MM.1S (cell line): ENCODE measurements around the gene MLNR.

ENCODE experiments used
- DNase-seq: peaks from one replicate; pipeline ENCODE4 v3.0.0-alpha.2; 2015
- H2AFZ ChIP-seq: fragments of 300-600 bp; sonication (generic); 2 replicates; pipeline ENCODE4 v1.6.0; 2016; ENCODE audit warnings: antibody characterized with exemption, low read length
- H3F3A ChIP-seq: fragments of 300-600 bp; sonication (generic); 2 replicates; pipeline ENCODE4 v1.6.1; 2016; ENCODE audit warnings: mild to moderate bottlenecking, antibody characterized with exemption, low read length, moderate library complexity, mixed read lengths; ENCODE audit not compliant: insufficient read depth
- H3K27ac ChIP-seq: fragments of 300-600 bp; sonication (generic); 2 replicates; pipeline ENCODE4 v1.5.1; 2016; ENCODE audit warnings: mild to moderate bottlenecking, low read length
- H3K27me3 ChIP-seq: fragments of 300-600 bp; sonication (generic); replicated peaks from 2 replicates; pipeline ENCODE4 v1.6.0; 2016; ENCODE audit warnings: low read length; ENCODE audit not compliant: insufficient read depth
- H3K36me3 ChIP-seq: fragments of 300-600 bp; sonication (generic); replicated peaks from 2 replicates; pipeline ENCODE4 v1.6.1; 2016; ENCODE audit warnings: mild to moderate bottlenecking, low read length, mixed read lengths; ENCODE audit not compliant: insufficient read depth
- H3K4me1 ChIP-seq: fragments of 300-600 bp; sonication (generic); 2 replicates; pipeline ENCODE4 v1.6.1; 2016; ENCODE audit warnings: low read length, mixed read lengths
- H3K4me2 ChIP-seq: fragments of 300-600 bp; sonication (generic); 2 replicates; pipeline ENCODE4 v1.6.0; 2016; ENCODE audit warnings: low read depth, low read length
- H3K4me3 ChIP-seq: fragments of 300-600 bp; sonication (generic); 2 replicates; pipeline ENCODE4 v1.5.1; 2016; ENCODE audit warnings: low read length, mixed read lengths
- H3K79me2 ChIP-seq: fragments of 300-600 bp; sonication (generic); 2 replicates; pipeline ENCODE4 v1.6.1; 2016; ENCODE audit warnings: mixed run types, low read length, mixed read lengths
- H3K9ac ChIP-seq: fragments of 300-600 bp; sonication (generic); 2 replicates; pipeline ENCODE4 v1.6.1; 2016; ENCODE audit warnings: low read length, mixed read lengths
- H3K9me2 ChIP-seq: fragments of 300-600 bp; sonication (generic); replicated peaks from 2 replicates; pipeline ENCODE4 v1.6.1; 2016; ENCODE audit warnings: mild to moderate bottlenecking, low read length, mixed read lengths; ENCODE audit not compliant: insufficient read depth
- H3K9me3 ChIP-seq: fragments of 300-600 bp; sonication (generic); replicated peaks from 2 replicates; pipeline ENCODE4 v1.6.1; 2016; ENCODE audit warnings: mild to moderate bottlenecking, low read length, mixed read lengths; ENCODE audit not compliant: insufficient read depth
- H4K20me1 ChIP-seq: fragments of 300-600 bp; sonication (generic); 2 replicates; pipeline ENCODE4 v1.6.1; 2016; ENCODE audit warnings: mild to moderate bottlenecking, low read length, moderate library complexity, mixed read lengths; ENCODE audit not compliant: insufficient read depth
- CTCF ChIP-seq: fragments of 300-600 bp; sonication (generic); IDR thresholded peaks from 2 replicates; pipeline ENCODE4 v1.5.1; 2016; ENCODE audit warnings: antibody characterized with exemption, low read length, mixed read lengths
- EZH2 ChIP-seq: fragments of 300-600 bp; sonication (generic); optimal IDR thresholded peaks from 2 replicates; pipeline ENCODE3; 2017; ENCODE audit warnings: low read depth, mild to moderate bottlenecking, antibody characterized with exemption, low read length, mixed read lengths
- EZH2phosphoT487 ChIP-seq: fragments of 300-600 bp; sonication (generic); IDR thresholded peaks from 2 replicates; pipeline ENCODE4 v1.6.1; 2018; ENCODE audit warnings: antibody characterized with exemption, low read length

Gene MLNR

GRCh38 chr13:49220036-49220855 is at the start of gene MLNR:
Gene MLNR (plus strand): TSS chr13:49220338. CDS start chr13:49220338, 0 bp downstream.
- Histone ChIP-seq H3K9ac (no peak within 1 kb of the TSS), H2AFZ (no peak within 1 kb of the TSS)
- DNase-seq = no peak

DNA sequence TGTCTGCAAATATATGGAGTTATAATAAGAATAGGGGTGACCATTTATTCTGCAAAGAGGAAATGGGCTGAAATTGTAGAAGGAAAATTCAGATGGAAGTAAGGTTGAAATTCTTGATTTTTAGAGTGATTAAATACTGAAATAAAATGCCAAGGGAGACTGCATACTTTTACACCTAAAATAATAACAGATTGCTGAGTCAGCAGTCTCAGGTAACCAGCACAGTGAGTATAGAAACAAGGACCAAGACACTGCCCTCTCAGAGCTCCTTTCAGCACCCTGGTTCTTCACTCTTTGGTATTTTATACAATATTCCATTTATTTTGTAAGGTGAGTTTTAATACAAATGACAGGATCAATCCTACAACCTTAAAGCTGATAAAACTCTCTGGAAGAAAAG is 48.8 kb upstream of the MLNR start:
- H3K79me2 ChIP-seq = no peaks in the 10 kb centered on the region
- no peak overlapping the region for H3K9ac ChIP-seq
- H3K27ac ChIP-seq = no peak overlapping the region
- no peak overlapping the region for H3K4me2 ChIP-seq
- H2AFZ ChIP-seq = no peak overlapping the region
- H3K4me3 ChIP-seq = no peak overlapping the region
- TF ChIP-seq CTCF = no peak
- no peak for TF ChIP-seq EZH2phosphoT487
- TF ChIP-seq EZH2 = no peak
- H3K4me1 ChIP-seq = no peaks in the 10 kb centered on the region
- H3K9me2 ChIP-seq = no peaks in the 10 kb centered on the region
- no peak for DNase-seq
- no peaks in the 10 kb centered on the region for H3K27me3 ChIP-seq
- no peaks in the 10 kb centered on the region for H3K9me3 ChIP-seq
- H4K20me1 ChIP-seq = no peaks in the 10 kb centered on the region
- no peaks in the 10 kb centered on the region for H3F3A ChIP-seq
- no peaks in the 10 kb centered on the region for H3K36me3 ChIP-seq

More at GRCh38 chr13:49220036-49220855, at the start of gene MLNR:
- Histone ChIP-seq H3K27ac (no peak within 1 kb of the TSS), H3K4me1 (no peaks in the 10 kb centered on the region), H3K9me3 (no peaks in the 10 kb centered on the region), H3K4me2 (no peak within 1 kb of the TSS), H3K36me3 (no peaks in the 10 kb centered on the region), H3K9me2 (no peaks in the 10 kb centered on the region), H3K4me3 (no peak within 1 kb of the TSS), H3K27me3 (no peaks in the 10 kb centered on the region), H4K20me1 (no peaks in the 10 kb centered on the region), H3K79me2 (no peaks in the 10 kb centered on the region), H3F3A (no peaks in the 10 kb centered on the region)
- TF ChIP-seq EZH2 (no peak), EZH2phosphoT487 (no peak), CTCF (no peak)

- no peak for DNase-seq
- no peak overlapping the region for H3K27ac ChIP-seq
- no peak overlapping the region for H3K4me2 ChIP-seq
- no peak overlapping the region for H3K9ac ChIP-seq
- TF ChIP-seq EZH2 (no peak), EZH2phosphoT487 (no peak), CTCF (no peak)
- H3K4me3 ChIP-seq = no peak overlapping the region
- no peaks in the 10 kb centered on the region for H3K9me2 ChIP-seq
- no peaks in the 10 kb centered on the region for H3K9me3 ChIP-seq
- peaks cover 6% of the 10 kb centered on the region; the same call in 1 of the 2 replicates for H3K36me3 ChIP-seq
- H3K4me1 ChIP-seq = no peaks in the 10 kb centered on the region
- H4K20me1 ChIP-seq = no peaks in the 10 kb centered on the region
- H3K27me3 ChIP-seq = no peaks in the 10 kb centered on the region
- H2AFZ ChIP-seq = no peak overlapping the region
- no peaks in the 10 kb centered on the region for H3F3A ChIP-seq
- no peaks in the 10 kb centered on the region for H3K79me2 ChIP-seq
These were observed 36.3 kb upstream of the MLNR start for GRCh38 chr13:49183672-49184325.
